ENCODE results near the gene PNPLA5.

Gene PNPLA5

DNA sequence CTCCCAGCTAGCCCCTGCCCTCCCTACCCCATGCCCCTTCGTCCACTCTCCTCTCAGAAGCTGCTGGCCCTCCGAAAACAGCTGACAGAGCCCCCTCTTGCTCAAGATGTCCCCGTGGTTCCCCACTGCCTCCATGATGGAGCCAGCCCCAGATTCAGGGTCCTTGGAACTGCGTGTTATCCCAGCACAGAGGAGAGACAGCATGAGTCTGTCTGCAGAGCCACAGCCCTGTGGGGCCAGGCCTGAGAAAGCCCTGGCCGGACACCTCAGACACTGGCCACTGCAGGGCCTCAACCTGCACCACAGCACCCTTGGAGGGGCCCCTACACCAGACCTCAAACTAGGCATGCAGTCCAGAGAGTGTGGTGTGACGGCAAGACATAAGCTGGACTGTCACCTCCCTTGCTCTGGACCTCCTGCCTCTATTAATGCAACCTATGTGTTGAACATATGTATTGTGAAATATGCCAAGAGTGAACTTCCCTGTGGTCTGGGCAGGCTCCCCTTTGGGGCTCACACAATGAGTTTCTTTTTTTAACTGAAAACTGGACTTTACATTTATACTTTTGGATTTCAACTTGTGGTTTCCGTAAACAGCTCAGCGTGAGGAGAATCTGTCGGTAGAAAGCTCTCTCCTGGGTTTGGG lies 9.6 kb downstream of the PNPLA5 start:
- TF ChIP-seq FOXM1 (IDR thresholded peaks at IDR 0.05; ENCODE audit: borderline replicate concordance, low read depth), result no peak

DNA sequence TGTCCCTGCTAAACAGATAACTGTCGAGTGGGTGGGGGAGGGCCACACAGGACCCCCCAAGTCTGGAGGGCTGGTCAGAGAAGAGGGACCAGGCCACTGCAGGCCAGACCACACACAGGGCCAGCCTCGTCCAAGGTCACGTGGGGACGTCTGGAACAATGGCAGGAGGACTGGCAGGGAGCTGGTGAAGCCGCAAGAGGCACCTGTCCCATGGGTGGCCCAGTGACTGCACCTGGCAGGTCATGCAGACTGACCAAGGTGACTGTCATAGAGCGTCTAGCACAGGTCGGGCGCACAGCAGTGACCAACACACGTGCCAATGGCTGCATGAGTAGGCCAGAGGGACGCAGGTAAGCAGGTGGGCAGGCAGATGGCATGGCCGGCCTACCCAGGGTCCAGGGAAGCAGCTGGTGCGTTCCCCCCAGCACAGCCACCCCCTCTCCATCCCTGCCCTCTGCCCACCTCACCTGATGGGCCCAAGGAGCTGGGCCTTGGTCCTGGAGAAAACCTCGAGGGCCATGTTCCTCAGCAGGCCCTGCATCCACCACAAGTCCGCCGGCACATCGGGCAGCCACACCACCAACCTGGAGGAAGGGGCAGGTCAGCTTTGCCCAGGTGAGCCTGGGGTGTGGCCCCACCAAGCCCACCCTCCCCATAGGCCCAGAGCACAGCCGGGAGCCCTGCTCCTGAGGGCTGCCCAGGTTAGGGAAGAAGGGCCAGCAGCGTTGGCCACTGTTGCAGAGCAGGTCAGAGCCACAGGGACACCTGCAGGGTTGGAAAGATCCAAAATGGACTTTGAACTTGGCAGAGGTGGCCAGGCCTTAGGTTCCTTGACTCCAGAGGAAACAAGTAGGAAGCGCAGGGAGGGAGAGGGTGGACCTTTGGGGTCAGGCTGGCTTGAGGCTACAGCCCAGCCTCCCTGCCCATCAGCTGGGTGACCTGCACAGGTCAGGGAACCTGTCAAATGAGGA lies 10.4 kb downstream of the PNPLA5 start:
- TF ChIP-seq CREB1 (IDR thresholded peaks at IDR 0.05; ENCODE audit: low read depth) (no peak), CEBPB (IDR thresholded peaks at IDR 0.05) (no peak), REST (IDR thresholded peaks at IDR 0.05; ENCODE audit: low read depth) (no peak), RAD21 (IDR thresholded peaks at IDR 0.05; ENCODE audit: low read depth) (no peak), USF1 (IDR thresholded peaks at IDR 0.05) (no peak), TEAD4 (IDR thresholded peaks at IDR 0.05) (no peak), NFIC (IDR thresholded peaks at IDR 0.05) (no peak), EP300 (IDR thresholded peaks at IDR 0.05; ENCODE audit: borderline replicate concordance) (no peak)
- TF ChIP-seq, protein P1, sequence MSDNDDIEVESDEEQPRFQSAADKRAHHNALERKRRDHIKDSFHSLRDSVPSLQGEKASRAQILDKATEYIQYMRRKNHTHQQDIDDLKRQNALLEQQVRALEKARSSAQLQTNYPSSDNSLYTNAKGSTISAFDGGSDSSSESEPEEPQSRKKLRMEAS (IDR thresholded peaks at IDR 0.05), result no peak

- TF ChIP-seq YY1 (IDR thresholded peaks at IDR 0.05; ENCODE audit: low read depth) (no peak), USF1 (IDR thresholded peaks at IDR 0.05) (no peak), RAD21 (IDR thresholded peaks at IDR 0.05; ENCODE audit: low read depth) (no peak)
These were observed 11.2 kb downstream of the PNPLA5 start for GRCh38 chr22:43880541-43880991.

- TF ChIP-seq USF1 (IDR thresholded peaks at IDR 0.05), result no peak
- TF ChIP-seq CEBPB (IDR thresholded peaks at IDR 0.05), result no peak
- no peak for TF ChIP-seq EGR1 (IDR thresholded peaks at IDR 0.05)
- TF ChIP-seq FOXM1 (IDR thresholded peaks at IDR 0.05; ENCODE audit: borderline replicate concordance, low read depth), result no peak
- TF ChIP-seq CREB1 (IDR thresholded peaks at IDR 0.05; ENCODE audit: low read depth), result no peak
- no peak for TF ChIP-seq REST (IDR thresholded peaks at IDR 0.05; ENCODE audit: low read depth)
These were observed 11.8 kb downstream of the PNPLA5 start for GRCh38 chr22:43879901-43880540.

GRCh38 chr22:43878831-43879550 lies 12.8 kb downstream of the PNPLA5 start:
- no peak for TF ChIP-seq REST (IDR thresholded peaks at IDR 0.05; ENCODE audit: low read depth)
- TF ChIP-seq NFIC (IDR thresholded peaks at IDR 0.05), result no peak
- TF ChIP-seq, protein P1 (IDR thresholded peaks at IDR 0.05), result no peak
- no peak for TF ChIP-seq RAD21 (IDR thresholded peaks at IDR 0.05; ENCODE audit: low read depth)
- TF ChIP-seq CREB1 (IDR thresholded peaks at IDR 0.05; ENCODE audit: low read depth), result no peak

Measured in Ishikawa (cell line).